Sigmoid colon (tissue), 4 donors: Measurements from ENCODE around the gene NOS1AP.

Experiments
- CTCF ChIP-seq, 4 experiments: fragments of 450-650 bp in 3 of 4; fragments of 200-600 bp in 1 of 4; IDR thresholded peaks; one replicate each; pipeline ENCODE4 v1.5.1; 2016 to 2019; ENCODE audit warnings: antibody characterized with exemption in 4 of 4, mild to moderate bottlenecking in 3 of 4, moderate library complexity in 2 of 4
- POLR2AphosphoS5 ChIP-seq, 4 donors: sonication (generic); formaldehyde crosslinking; IDR thresholded peaks; one replicate each; pipeline ENCODE4 v1.6.1; 2017; ENCODE audit warnings: antibody characterized with exemption in 4 of 4

GRCh38 chr1:162328512-162328911 is 259.0 kb downstream of the NOS1AP start:
- no peak for TF ChIP-seq CTCF (IDR thresholded peaks at IDR 0.05)
- no peak for TF ChIP-seq POLR2AphosphoS5 (IDR thresholded peaks at IDR 0.05)
